SHP77 (cell line): ENCODE data around the gene C1orf56.
"Not testable (repeated sequence)": the region's sequence is repeated elsewhere in the genome, so short reads cannot be mapped to it uniquely, and the experiment has no call there.

ENCODE experiments used
- DNase-seq, 2 experiments: peaks; one replicate each; lab custom pipeline; 2025; lab: John Stamatoyannopoulos, UW

Gene C1orf56

DNA sequence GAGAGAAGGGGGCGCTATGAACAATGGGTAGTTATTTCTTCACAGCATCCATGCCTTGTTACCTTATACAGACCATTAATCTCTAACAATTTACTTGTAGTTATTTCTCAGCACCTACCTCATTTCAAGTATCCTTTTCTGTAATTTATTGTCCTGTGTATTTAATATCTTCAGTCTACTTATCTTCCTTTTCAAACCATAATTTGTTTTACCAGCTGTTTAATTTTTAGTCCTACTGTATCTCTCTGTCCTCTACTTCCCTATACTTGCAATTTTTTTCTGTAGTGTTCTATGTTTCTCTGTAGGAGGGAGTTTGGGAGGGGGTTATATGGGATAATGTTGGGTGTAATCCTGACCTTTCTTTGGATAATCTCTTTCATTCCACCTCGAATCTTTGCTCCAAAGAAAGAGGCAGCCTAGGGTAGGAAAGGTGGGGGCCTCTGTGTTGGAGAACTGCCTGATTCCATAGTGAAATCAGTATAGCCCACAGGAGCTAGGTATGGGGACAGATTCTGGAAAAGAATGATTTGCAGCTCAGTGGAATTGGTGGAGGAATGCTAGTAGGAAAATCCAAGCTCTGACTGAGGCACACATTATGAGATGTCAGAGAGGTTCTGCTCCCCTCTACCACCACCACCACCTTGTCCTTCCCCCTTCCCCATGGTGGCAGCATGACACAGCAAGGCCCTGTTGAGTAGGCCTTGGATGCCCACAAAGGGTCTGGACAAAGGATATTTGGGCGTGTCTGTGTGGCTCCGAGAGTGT lies 13.3 kb downstream of the C1orf56 start:
- peak; percentile 78 to 82 for DNase-seq

- no peak for DNase-seq
Observed at GRCh38 chr1:151061704-151062103, 14.2 kb downstream of the C1orf56 start.

- no peak for DNase-seq
Observed at GRCh38 chr1:151062741-151063371, 15.3 kb downstream of the C1orf56 start.

- no peak for DNase-seq
Observed at GRCh38 chr1:151065089-151065645, 17.6 kb downstream of the C1orf56 start.

- DNase-seq, result no peak
Observed at GRCh38 chr1:151067185-151067584, 19.6 kb downstream of the C1orf56 start.

- no peak for DNase-seq
Observed at GRCh38 chr1:151069103-151069486, 21.5 kb downstream of the C1orf56 start.

DNA sequence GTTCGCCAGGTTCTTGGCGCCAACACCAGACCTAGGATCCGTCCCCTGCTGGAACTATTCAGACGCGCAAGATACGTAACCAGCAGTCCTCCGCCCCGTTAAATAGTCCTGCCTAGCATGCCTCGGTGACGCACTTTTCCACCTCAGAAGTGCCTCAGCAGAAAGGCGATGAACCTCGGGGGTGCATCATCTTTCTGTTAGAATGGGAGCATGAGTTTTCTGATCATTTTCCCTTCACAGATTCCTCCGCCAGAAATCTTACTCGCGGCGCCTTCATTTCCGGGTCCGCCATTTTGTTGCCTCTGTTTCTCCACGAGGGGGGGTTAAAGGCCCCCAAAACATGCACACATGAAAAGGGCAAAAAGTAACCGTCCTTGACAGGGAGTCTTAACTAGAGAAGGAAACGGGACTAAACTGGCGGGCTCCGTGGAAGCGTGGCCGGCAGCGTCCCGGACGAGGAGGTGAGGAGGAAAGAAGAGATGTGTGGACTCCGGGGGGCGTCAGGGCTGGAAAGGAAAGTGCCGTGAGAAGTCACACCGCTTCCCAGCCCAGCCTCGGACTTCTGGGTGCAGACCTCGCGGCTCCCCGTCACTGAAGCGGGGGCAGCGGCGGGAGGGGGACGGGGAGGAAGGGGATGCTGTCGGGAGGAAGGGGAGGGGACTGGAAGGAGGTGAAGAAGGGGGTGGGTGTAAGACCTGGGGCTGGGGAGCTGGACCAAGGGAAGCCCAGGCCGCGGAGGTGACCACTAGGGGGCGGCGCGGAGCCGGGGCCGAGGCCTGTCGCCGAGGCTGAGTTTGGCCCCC lies 23.1 kb downstream of the C1orf56 start, which contains the start of gene GABPB2:
Gene GABPB2 (plus strand): TSS at position 288 of the 803 bp plus-strand sequence. CDS start 17,429 bp downstream, outside the sequence.
- peak in 1 of 2 experiments; percentile 23 for DNase-seq

- DNase-seq, result no peak
Observed at GRCh38 chr1:151072224-151072623, 24.7 kb downstream of the C1orf56 start.

GRCh38 chr1:151085953-151086559 lies 38.5 kb downstream of the C1orf56 start:
- DNase-seq, result no peak

DNA sequence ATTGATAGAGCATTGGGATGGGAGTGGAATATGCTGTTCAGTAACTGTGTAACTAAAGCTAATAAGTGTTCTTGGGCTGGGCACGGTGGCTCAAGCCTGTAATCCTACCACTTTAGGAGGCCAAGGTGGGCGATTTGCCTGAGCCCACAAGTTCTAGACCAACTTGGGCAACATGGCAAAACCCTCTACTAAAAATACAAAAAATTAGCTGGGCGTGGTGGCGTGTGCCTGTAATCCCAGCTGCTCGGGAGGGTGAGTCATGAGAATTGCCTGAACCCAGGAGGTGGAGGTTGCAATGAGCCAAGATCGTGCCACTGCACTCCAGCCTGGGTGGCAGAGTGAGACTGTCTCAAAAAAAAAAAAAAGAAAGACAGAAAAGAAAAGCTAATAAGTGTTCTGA lies 49.9 kb downstream of the C1orf56 start:
- DNase-seq, result not testable (repeated sequence)

DNA sequence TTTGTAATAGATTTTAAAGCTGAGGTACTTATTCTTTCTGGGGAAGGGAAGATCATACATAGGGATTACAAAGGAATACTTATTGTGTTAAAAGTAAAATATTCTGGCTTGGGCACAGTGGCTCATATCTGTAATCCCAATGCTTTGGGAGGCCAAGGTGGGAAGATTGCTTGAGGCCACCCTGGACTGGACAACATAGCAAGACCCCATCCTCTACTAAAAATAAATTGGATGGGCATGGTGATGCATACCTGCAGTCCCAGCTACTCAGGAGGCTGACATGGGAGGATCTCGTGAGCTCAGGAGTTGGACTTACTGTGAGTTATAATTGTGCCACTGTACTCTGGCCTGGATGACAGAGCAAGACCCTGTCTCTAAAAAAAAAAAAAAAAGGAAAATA lies 50.6 kb downstream of the C1orf56 start:
- DNase-seq, result no peak
